Colonic mucosa (tissue), 4 donors: ENCODE measurements around the gene CDRT15. TPM values are rescaled to one million over a fixed set of nuclear protein-coding genes. Genes with fewer than 3 reads are reported as not detected.
"Not testable (repeated sequence)": the region's sequence is repeated elsewhere in the genome, so short reads cannot be mapped to it uniquely, and the experiment has no call there.

ENCODE experiments used
- DNase-seq: peaks from one replicate; pipeline ENCODE4 v3.0.0-alpha.2; 2020
- H3K27ac ChIP-seq: fragments of 200-600 bp; one replicate; pipeline ENCODE4 v1.8.0; 2021
- H3K27me3 ChIP-seq: fragments of 200-600 bp; one replicate; pipeline ENCODE4 v1.8.0; 2021
- H3K36me3 ChIP-seq: fragments of 200-600 bp; one replicate; pipeline ENCODE4 v1.8.0; 2021
- H3K4me1 ChIP-seq: fragments of 200-600 bp; one replicate; pipeline ENCODE4 v1.8.0; 2021; ENCODE audit warnings: mild to moderate bottlenecking
- H3K4me3 ChIP-seq: fragments of 200-600 bp; one replicate; pipeline ENCODE4 v1.8.0; 2021
- H3K9ac ChIP-seq, 2 donors: one replicate each; pipeline ENCODE4 v1.7.0; 2013; ENCODE audit warnings: control low read depth in 2 of 2, low read depth in 2 of 2, low read length in 2 of 2
- H3K9me3 ChIP-seq: fragments of 200-600 bp; one replicate; pipeline ENCODE4 v1.8.0; 2021
- intact Hi-C: fragments of 100-400 bp; cut with DNase I; formaldehyde crosslinking; loops from one replicate; pipeline ENCODE4 v1.14.1; 2022
- total RNA-seq, 2 donors: library from RNA; stranded (reverse); fragmentation: NEBNext Ultra II Directional in 1 of 2; extraction: Animal tissue kit (Norgen Biotek cat#: 25700) in 1 of 2; gene quantifications; one replicate each; pipeline ENCODE4 v1.2.1, GENCODE V29; 2021
- TF ChIP-seq, protein P1 (sequence below): fragments of 200-600 bp; IDR thresholded peaks from one replicate; pipeline ENCODE4 v1.8.0; 2022; ENCODE audit warnings: antibody characterized with exemption, mild to moderate bottlenecking
- donor health status: healthy.
- donor health status: DM: no; HTN: no; CAD: no.
- donor health status: DM: no; HTN: no; CAD: no.

The CDRT15 gene
- total RNA-seq, 2 donors from 2014 or later, result not detected

DNA sequence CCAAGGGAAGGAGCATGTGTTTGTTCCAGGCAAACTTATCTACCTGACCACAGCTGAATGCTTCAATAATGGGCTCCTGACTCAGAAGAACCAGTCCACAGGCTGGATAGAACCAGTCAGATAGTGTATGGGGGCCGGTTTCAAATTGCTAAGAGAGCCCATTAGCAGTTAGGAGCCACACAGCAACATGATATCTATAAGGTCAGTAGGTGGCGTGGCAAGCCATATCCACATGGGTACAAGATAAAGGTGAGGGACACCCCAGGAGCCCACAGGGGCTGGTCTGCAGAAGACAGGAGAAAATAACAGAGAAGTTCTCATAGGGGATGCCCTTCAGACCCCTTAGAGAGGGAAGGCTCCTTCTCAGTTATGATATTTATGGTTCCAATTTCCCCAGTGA, 31.6 kb upstream of the CDRT15 start:
- intact Hi-C loops, result no loop called here
- Histone ChIP-seq H3K27ac (no peak overlapping the region), H3K9me3 (no peaks in the 10 kb centered on the region), H3K27me3 (no peaks in the 10 kb centered on the region), H3K36me3 (no peaks in the 10 kb centered on the region), H3K4me3 (no peak overlapping the region), H3K4me1 (no peaks in the 10 kb centered on the region), H3K9ac (no peak overlapping the region)
- no peak for DNase-seq
- TF ChIP-seq, protein P1, sequence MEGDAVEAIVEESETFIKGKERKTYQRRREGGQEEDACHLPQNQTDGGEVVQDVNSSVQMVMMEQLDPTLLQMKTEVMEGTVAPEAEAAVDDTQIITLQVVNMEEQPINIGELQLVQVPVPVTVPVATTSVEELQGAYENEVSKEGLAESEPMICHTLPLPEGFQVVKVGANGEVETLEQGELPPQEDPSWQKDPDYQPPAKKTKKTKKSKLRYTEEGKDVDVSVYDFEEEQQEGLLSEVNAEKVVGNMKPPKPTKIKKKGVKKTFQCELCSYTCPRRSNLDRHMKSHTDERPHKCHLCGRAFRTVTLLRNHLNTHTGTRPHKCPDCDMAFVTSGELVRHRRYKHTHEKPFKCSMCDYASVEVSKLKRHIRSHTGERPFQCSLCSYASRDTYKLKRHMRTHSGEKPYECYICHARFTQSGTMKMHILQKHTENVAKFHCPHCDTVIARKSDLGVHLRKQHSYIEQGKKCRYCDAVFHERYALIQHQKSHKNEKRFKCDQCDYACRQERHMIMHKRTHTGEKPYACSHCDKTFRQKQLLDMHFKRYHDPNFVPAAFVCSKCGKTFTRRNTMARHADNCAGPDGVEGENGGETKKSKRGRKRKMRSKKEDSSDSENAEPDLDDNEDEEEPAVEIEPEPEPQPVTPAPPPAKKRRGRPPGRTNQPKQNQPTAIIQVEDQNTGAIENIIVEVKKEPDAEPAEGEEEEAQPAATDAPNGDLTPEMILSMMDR, result no peak

DNA sequence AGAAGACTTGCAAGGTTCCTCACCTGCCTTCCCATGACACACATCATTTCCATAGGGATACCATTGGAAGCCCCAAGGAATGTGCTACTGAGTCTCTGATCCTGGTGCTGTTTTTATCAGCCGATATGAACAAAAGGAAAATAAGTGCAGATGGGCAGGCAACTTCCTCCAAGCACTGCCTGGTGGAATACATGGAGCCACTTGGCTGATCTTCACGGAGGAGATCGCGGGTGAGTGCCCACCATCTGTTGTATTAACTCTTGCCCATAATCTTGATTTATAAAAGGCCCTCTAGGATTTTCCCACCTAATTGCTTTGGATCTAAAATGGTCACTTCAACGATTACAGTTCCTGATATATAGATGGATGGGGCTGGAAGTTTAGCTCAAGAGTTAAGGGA, 24.7 kb upstream of the CDRT15 start:
- DNase-seq, result no peak
- intact Hi-C loops, result no loop called here
- Histone ChIP-seq H3K4me1 (no peaks in the 10 kb centered on the region), H3K27ac (no peak overlapping the region), H3K4me3 (no peak overlapping the region), H3K9ac (no peak overlapping the region), H3K27me3 (no peaks in the 10 kb centered on the region), H3K36me3 (no peaks in the 10 kb centered on the region), H3K9me3 (no peaks in the 10 kb centered on the region)
- TF ChIP-seq, protein P1, result no peak

DNA sequence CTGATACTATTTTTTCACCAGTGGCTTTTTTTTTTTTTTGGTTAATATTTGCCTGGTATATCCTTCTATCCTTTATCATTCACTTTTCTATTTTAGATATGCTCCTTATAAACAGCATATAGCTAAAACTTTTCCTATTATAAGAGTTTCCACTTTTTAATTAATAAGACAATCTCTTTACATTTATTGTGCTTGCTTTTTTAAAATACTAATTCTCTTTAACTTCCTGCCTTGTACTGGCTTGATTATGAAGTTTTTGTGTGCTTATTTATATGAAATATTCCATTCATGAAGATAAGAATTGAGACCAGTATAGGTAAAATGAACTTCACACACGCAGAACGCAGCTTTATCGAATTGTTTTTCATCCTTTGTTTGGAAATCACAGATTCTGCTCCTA, 9.0 kb upstream of the CDRT15 start:
- Histone ChIP-seq H3K36me3 (no peaks in the 10 kb centered on the region), H3K9me3 (no peaks in the 10 kb centered on the region), H3K27me3 (no peaks in the 10 kb centered on the region), H3K4me1 (no peaks in the 10 kb centered on the region), H3K9ac (no peak overlapping the region), H3K4me3 (no peak overlapping the region), H3K27ac (no peak overlapping the region)
- intact Hi-C loops, result no loop called here
- TF ChIP-seq, protein P1, result no peak
- no peak for DNase-seq

DNA sequence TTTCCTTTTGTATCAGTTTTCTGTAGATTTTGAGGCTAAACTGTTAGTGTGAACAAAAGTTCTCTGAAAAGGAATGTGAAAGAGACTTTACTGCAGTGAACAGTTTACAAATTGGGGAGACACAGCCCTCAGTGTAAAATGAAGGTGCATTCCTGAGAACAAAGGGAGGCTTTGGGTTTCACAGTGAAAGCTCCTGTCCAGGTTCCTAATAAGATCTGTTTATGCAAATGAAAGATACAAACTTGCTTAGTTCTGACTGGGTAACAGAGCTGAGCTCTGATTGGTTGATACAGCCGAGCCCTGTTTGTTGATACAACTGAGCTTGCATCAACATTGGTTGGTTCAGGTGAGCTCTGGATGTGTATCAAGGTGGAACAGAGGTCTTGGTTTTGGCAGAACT, 8.3 kb upstream of the CDRT15 start:
- Histone ChIP-seq H3K4me3 (no peak overlapping the region), H3K9ac (no peak overlapping the region), H3K36me3 (no peaks in the 10 kb centered on the region), H3K9me3 (no peaks in the 10 kb centered on the region), H3K27ac (no peak overlapping the region), H3K27me3 (no peaks in the 10 kb centered on the region), H3K4me1 (no peaks in the 10 kb centered on the region)
- TF ChIP-seq, protein P1, result no peak
- DNase-seq, result no peak
- intact Hi-C loops, result no loop called here

DNA sequence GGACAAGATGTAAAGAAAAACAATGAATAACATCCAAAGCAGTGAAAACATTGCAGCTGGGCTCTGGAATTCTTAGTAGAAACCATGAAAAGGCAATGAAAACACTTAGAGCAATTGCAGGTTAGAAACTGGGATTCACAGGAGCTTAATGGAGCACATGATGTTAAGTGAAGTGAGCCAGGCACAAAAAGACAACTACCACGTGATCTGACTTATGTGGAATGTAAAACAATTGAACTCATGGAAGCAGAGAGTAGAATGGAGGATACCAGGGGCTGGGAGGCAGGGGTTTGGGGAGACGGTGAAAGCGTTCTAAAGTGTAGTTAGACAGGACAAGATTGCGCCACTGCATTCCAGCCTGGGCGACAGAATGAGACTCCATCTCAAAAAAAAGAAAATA, 2.6 kb upstream of the CDRT15 start:
- H3K4me1 ChIP-seq, H3K27me3 ChIP-seq, DNase-seq, H3K9ac ChIP-seq, H3K27ac ChIP-seq, H3K36me3 ChIP-seq, H3K9me3 ChIP-seq, intact Hi-C loops, H3K4me3 ChIP-seq: not testable (repeated sequence)

DNA sequence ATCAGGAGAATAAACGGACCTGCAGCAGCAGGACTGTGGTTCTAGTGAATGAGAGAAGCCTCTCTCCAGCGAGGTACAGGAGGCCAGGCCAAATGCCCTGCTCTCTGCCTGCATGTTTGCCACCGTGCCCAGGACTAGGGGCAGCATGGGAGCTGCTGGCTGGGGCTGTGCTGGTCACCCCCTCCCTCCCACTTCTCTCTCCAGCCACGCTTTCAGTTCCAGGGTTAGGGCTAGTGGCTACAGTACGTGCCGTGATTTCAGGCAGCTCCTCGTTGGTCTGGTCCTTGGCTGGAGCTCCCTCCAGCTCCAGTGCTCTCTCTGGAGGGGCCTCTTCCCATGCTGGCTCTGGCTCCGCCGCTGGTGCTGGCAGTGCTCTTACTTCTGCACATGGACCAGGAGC, 630 bp downstream of the CDRT15 start:
- H3K9me3 ChIP-seq, H3K9ac ChIP-seq, DNase-seq, H3K36me3 ChIP-seq, H3K27me3 ChIP-seq, intact Hi-C loops, H3K27ac ChIP-seq, H3K4me1 ChIP-seq, H3K4me3 ChIP-seq: not testable (repeated sequence)

DNA sequence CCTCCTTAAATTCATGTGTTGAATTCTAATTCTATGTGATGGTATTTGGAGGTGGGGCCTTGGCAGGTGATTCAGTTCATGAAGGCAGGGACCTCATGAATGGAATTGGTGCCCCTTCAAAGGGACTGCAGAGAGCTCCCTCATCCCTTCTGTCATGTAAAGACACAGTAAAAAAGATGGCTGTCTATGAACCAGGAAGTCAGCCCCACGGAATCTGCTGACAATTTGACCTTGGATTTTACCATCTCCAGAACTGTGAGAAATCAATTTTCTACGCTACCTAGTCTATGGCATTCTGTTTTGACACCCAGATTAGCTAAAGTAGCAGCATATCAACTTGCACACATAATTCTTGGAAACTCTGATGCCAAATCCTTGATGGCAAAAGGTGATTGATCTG, 1.6 kb downstream of the CDRT15 start:
- H3K4me1 ChIP-seq, H3K27me3 ChIP-seq, H3K4me3 ChIP-seq, H3K36me3 ChIP-seq, H3K9me3 ChIP-seq, intact Hi-C loops, DNase-seq, H3K9ac ChIP-seq, H3K27ac ChIP-seq: not testable (repeated sequence)

DNA sequence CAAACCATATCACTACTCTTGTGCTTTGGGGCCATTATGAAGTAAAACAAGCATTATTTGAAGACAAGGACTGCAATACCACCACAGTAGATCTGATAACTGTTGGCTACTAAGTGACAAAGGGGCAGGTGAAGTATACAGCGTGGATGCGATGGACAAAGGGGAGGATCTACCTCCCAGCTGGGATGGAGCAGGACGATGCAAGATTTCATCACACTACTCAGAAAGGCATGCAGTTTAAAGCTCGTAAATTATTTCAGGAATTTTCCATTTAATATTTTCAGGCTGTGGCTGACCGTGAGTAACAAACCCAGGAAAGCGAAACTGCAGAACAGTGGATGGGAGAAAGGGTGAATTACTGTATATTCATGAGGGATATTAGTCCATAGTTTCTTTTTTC, 5.5 kb downstream of the CDRT15 start:
- DNase-seq, result not testable (repeated sequence)

More for the DNA sequence above, 5.5 kb downstream of the CDRT15 start:
- H3K4me3 ChIP-seq, H3K4me1 ChIP-seq, H3K9ac ChIP-seq, H3K27ac ChIP-seq, H3K9me3 ChIP-seq, H3K27me3 ChIP-seq, intact Hi-C loops, H3K36me3 ChIP-seq: not testable (repeated sequence)
